ENCODE results near the gene TTC3.
"Not testable (repeated sequence)": the region's sequence is repeated elsewhere in the genome, so short reads cannot be mapped to it uniquely, and the experiment has no call there.

TTC3 gene

GRCh38 chr21:37139154-37139553 lies 66.1 kb downstream of the TTC3 start:
- Histone ChIP-seq H3K4me2 (ENCODE audit: low read length) (no peak overlapping the region), H3K27me3 (ENCODE audit: control insufficient read depth, insufficient read depth, low read length) (no peaks in the 10 kb centered on the region), H3K9ac (no peak overlapping the region), H3K36me3 (ENCODE audit: control insufficient read depth, insufficient read depth, low read length) (no peaks in the 10 kb centered on the region), H3K27ac (no peak overlapping the region), H3K4me3 (ENCODE audit: low read depth, low read length) (no peak overlapping the region), H3K79me2 (no peaks in the 10 kb centered on the region), H3K4me1 (no peaks in the 10 kb centered on the region), H2AFZ (no peak overlapping the region), H3K9me3 (ENCODE audit: control insufficient read depth, low read length) (no peaks in the 10 kb centered on the region)
- TF ChIP-seq CTCF (IDR thresholded peaks at IDR 0.05): no peak

- no peaks in the 10 kb centered on the region for H3K27me3 ChIP-seq (ENCODE audit: control insufficient read depth, insufficient read depth, low read length)
- TF ChIP-seq CTCF (IDR thresholded peaks at IDR 0.05): no peak
- H3K36me3 ChIP-seq (ENCODE audit: control insufficient read depth, insufficient read depth, low read length): no peaks in the 10 kb centered on the region
- no peak overlapping the region for H3K9ac ChIP-seq
- H3K4me2 ChIP-seq (ENCODE audit: low read length): no peak overlapping the region
- no peaks in the 10 kb centered on the region for H3K79me2 ChIP-seq
- no peaks in the 10 kb centered on the region for H3K9me3 ChIP-seq (ENCODE audit: control insufficient read depth, low read length)
- H3K4me3 ChIP-seq (ENCODE audit: low read depth, low read length): no peak overlapping the region
- H2AFZ ChIP-seq: no peak overlapping the region
- H3K27ac ChIP-seq: no peak overlapping the region
- no peaks in the 10 kb centered on the region for H3K4me1 ChIP-seq
Observed at GRCh38 chr21:37139902-37140301, 66.8 kb downstream of the TTC3 start.

- H3K36me3 ChIP-seq (ENCODE audit: control insufficient read depth, insufficient read depth, low read length); H2AFZ ChIP-seq; H3K9ac ChIP-seq: not testable (repeated sequence)
Observed at GRCh38 chr21:37143392-37143791, 70.3 kb downstream of the TTC3 start.

GRCh38 chr21:37145635-37146111 lies 72.6 kb downstream of the TTC3 start:
- no peak overlapping the region for H3K4me2 ChIP-seq (ENCODE audit: low read length)
- H3K79me2 ChIP-seq: no peaks in the 10 kb centered on the region
- no peaks in the 10 kb centered on the region for H3K36me3 ChIP-seq (ENCODE audit: control insufficient read depth, insufficient read depth, low read length)
- TF ChIP-seq CTCF (IDR thresholded peaks at IDR 0.05): no peak
- H3K27ac ChIP-seq: no peak overlapping the region
- H3K4me3 ChIP-seq (ENCODE audit: low read depth, low read length): no peak overlapping the region
- H3K9me3 ChIP-seq (ENCODE audit: control insufficient read depth, low read length): no peaks in the 10 kb centered on the region
- no peak overlapping the region for H3K9ac ChIP-seq
- H3K4me1 ChIP-seq: no peaks in the 10 kb centered on the region
- no peak overlapping the region for H2AFZ ChIP-seq
- no peaks in the 10 kb centered on the region for H3K27me3 ChIP-seq (ENCODE audit: control insufficient read depth, insufficient read depth, low read length)

More at GRCh38 chr21:37143392-37143791, 70.3 kb downstream of the TTC3 start:
- H3K4me3 ChIP-seq (ENCODE audit: low read depth, low read length); H3K4me1 ChIP-seq; H3K27ac ChIP-seq; H3K4me2 ChIP-seq (ENCODE audit: low read length); H3K9me3 ChIP-seq (ENCODE audit: control insufficient read depth, low read length); H3K27me3 ChIP-seq (ENCODE audit: control insufficient read depth, insufficient read depth, low read length); H3K79me2 ChIP-seq: not testable (repeated sequence)

GRCh38 chr21:37146320-37147235 lies 73.5 kb downstream of the TTC3 start:
- Histone ChIP-seq H3K36me3 (ENCODE audit: control insufficient read depth, insufficient read depth, low read length) (no peaks in the 10 kb centered on the region), H3K27ac (no peak overlapping the region)

More at GRCh38 chr21:37146320-37147235, 73.5 kb downstream of the TTC3 start:
- no peaks in the 10 kb centered on the region for H3K79me2 ChIP-seq
- no peak overlapping the region for H3K9ac ChIP-seq
- no peak overlapping the region for H3K4me3 ChIP-seq (ENCODE audit: low read depth, low read length)
- no peak for TF ChIP-seq CTCF (IDR thresholded peaks at IDR 0.05)
- H3K27me3 ChIP-seq (ENCODE audit: control insufficient read depth, insufficient read depth, low read length): no peaks in the 10 kb centered on the region
- no peak overlapping the region for H2AFZ ChIP-seq
- no peaks in the 10 kb centered on the region for H3K9me3 ChIP-seq (ENCODE audit: control insufficient read depth, low read length)
- no peaks in the 10 kb centered on the region for H3K4me1 ChIP-seq
- H3K4me2 ChIP-seq (ENCODE audit: low read length): no peak overlapping the region
